Panc1 (cell line): ENCODE results near the gene OSCAR. TPM values are rescaled to one million over a fixed set of nuclear protein-coding genes. Genes with fewer than 3 reads are reported as not detected.

Source experiments
- ATAC-seq: fragments of 200-7000 bp; cut with Tn5 transposase; 2 replicates; pipeline ENCODE4 v1.9.1; 2020; ENCODE audit warnings: mild to moderate bottlenecking, moderate library complexity
- BruUV-seq: library from RNA; stranded (reverse); fragments of 400-500 nt; replicated peaks from 2 replicates; lab custom pipeline; 2021; lab: Mats Ljungman, UMichigan
- CTCF ChIA-PET: fragments of 300-600 bp; sonication (Branson Sonifier 250); formaldehyde crosslinking; loops from one replicate; lab custom pipeline; 2022; ENCODE audit warnings: antibody characterized with exemption; lab: Charles Lee
- POLR2A ChIA-PET: fragments of 300-600 bp; sonication (Branson Sonifier 250); formaldehyde crosslinking; loops from one replicate; lab custom pipeline; 2022; ENCODE audit warnings: antibody characterized with exemption; lab: Charles Lee
- DNase-seq: peaks from one replicate; pipeline ENCODE4 v3.0.0-alpha.2; 2010; ENCODE audit warnings: low read depth, low spot score
- H3K27ac ChIP-seq: 2 replicates; pipeline ENCODE4 v1.5.1; 2011; ENCODE audit warnings: mild to moderate bottlenecking, low read length, inconsistent platforms
- H3K27me3 ChIP-seq: fragments of 200-500 bp; sonication (Bioruptor generic); 2 replicates; pipeline ENCODE4 v1.6.0; 2014; ENCODE audit warnings: low read length, inconsistent platforms; ENCODE audit not compliant: control insufficient read depth, insufficient read depth
- H3K36me3 ChIP-seq: fragments of 200-500 bp; sonication (Bioruptor generic); 2 replicates; pipeline ENCODE4 v1.5.1; 2014; ENCODE audit warnings: inconsistent platforms, mild to moderate bottlenecking, low read length, moderate library complexity; ENCODE audit not compliant: control insufficient read depth, insufficient read depth
- H3K4me1 ChIP-seq: 2 replicates; pipeline ENCODE4 v1.5.1; 2011; ENCODE audit warnings: inconsistent platforms, mild to moderate bottlenecking, low read length, moderate library complexity; ENCODE audit not compliant: control insufficient read depth, insufficient read depth
- H3K4me3 ChIP-seq, 2 experiments: 2 replicates each; pipeline ENCODE4 v1.5.1; 2011 to 2012; ENCODE audit warnings: low read depth in 2 of 2, low read length in 2 of 2, mild to moderate bottlenecking in 2 of 2, inconsistent platforms in 1 of 2, moderate library complexity in 1 of 2
- H3K9me3 ChIP-seq: fragments of 200-500 bp; sonication (Bioruptor generic); 2 replicates; pipeline ENCODE4 v1.5.1; 2014; ENCODE audit warnings: low read depth, mild to moderate bottlenecking, inconsistent platforms, low read length, moderate library complexity; ENCODE audit not compliant: control insufficient read depth, insufficient read depth
- POLR2AphosphoS5 ChIP-seq: IDR thresholded peaks from 2 replicates; pipeline ENCODE4 v1.6.1; 2012; ENCODE audit warnings: mild to moderate bottlenecking, low read depth, low read length, moderate library complexity
- SIN3A ChIP-seq: IDR thresholded peaks from 2 replicates; pipeline ENCODE4 v1.6.1; 2012; ENCODE audit warnings: low read depth, mild to moderate bottlenecking, low read length, moderate library complexity, borderline replicate concordance; ENCODE audit not compliant: insufficient read depth
- TCF7L2 ChIP-seq: IDR thresholded peaks from 2 replicates; pipeline ENCODE4 v1.6.1; 2011; ENCODE audit warnings: mild to moderate bottlenecking, low read depth, low read length, inconsistent platforms
- in situ Hi-C: cut with HindIII; loops from 2 replicates; pipeline ENCODE4 v1.10.0; 2016; ENCODE audit warnings: low sequenced_read_pairs, low pct_unique_long_range_greater_than_20kb
- intact Hi-C: fragments of 100-400 bp; cut with micrococcal nuclease; formaldehyde crosslinking; loops from one replicate; pipeline ENCODE4 v1.10.0; 2022; ENCODE audit not compliant: unreplicated experiment
- total RNA-seq: library from RNA; stranded (reverse); gene quantifications from one replicate; pipeline ENCODE4 v1.2.1, GENCODE V29; 2021; ENCODE audit not compliant: unreplicated experiment
- TF ChIP-seq, protein P1 (sequence below), 2 experiments: IDR thresholded peaks; 2 replicates each; pipeline ENCODE4 v1.6.1; 2011 to 2012; ENCODE audit warnings: low read depth in 2 of 2, control low read depth in 1 of 2, low read length in 1 of 2, mild to moderate bottlenecking in 1 of 2, moderate library complexity in 1 of 2; ENCODE audit not compliant: insufficient read depth in 1 of 2
- TF ChIP-seq, protein P2 (sequence below): fragments of 450-650 bp; IDR thresholded peaks from 2 replicates; pipeline ENCODE4 v1.5.1; 2017; ENCODE audit warnings: mild to moderate bottlenecking

The OSCAR gene
- total RNA-seq, 1 experiment from 2014 or later: 6.8 TPM

DNA sequence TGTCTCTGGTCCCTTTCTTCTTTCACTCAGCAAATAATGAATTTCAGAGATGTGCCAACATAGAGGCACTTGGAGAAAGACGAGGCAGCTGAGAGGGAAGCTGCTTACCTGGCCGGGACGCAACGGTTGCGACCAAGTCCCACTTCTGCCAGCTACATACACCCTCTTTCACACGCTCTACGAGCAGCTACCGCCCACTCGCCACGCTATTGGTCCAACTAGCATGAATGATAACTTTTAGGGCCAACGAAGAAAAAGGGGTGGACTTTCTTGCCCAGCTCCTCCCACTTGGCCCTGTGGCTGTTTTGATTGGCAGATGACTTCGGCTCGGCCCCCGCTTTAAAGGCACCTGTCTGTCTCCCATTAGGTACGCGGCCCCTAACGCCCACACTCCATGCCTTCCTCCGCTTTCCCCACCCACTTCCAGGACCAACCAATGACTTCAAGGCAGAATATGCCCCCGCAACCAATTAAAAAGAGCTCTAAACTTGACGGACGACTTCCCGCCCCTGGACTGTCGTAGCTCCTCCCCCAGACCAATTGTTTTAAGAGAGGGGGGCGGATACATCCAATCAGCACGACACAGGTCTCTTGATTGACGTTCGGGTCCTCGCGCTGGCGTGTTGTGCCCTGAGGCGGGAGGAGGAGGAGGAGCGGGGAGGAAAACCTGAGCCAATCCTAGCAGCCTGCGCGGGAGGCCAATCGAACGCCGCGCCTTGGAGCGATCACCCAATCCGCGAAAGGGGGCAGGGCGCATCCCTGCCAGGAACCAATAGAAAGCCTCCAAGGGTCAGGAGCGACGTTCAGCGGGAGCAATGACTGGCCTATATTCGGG lies 36.5 kb upstream of the OSCAR start:
- DNase-seq (peak; percentile 100), ATAC-seq (peak; percentile 90)
- intact Hi-C loops (no loop called here), in situ Hi-C loops (no loop called here)
- no peaks in the 10 kb centered on the region for H3K27me3 ChIP-seq
- H3K4me1 ChIP-seq: peaks cover 30% of the 10 kb centered on the region
- POLR2A ChIA-PET: interaction anchor here (0.5 to 1.2 kb wide), 8 partner anchors 14 to 39 kb away, joined by 3 to 9 read pairs (median 3); partner anchors contain the start of genes LENG1, PRPF31 and TFPT
- BruUV-seq: no TSS peak
- CTCF ChIA-PET: interaction anchor here (0.7 to 1.8 kb wide), 2 partner anchors 20 to 344 kb away, joined by 4 to 5 read pairs; no protein-coding TSS in a partner anchor
- H3K36me3 ChIP-seq: peaks cover 4% of the 10 kb centered on the region
- peak overlapping the region; percentile 95 for H3K27ac ChIP-seq
- TF ChIP-seq SIN3A (0 out of 2 replicates have a peak, but pooled peaks have one; percentile 80), POLR2AphosphoS5 (peak; percentile 86), TCF7L2 (peak; percentile 33; the same call in 1 of the 2 replicates)
- TF ChIP-seq, protein P1, sequence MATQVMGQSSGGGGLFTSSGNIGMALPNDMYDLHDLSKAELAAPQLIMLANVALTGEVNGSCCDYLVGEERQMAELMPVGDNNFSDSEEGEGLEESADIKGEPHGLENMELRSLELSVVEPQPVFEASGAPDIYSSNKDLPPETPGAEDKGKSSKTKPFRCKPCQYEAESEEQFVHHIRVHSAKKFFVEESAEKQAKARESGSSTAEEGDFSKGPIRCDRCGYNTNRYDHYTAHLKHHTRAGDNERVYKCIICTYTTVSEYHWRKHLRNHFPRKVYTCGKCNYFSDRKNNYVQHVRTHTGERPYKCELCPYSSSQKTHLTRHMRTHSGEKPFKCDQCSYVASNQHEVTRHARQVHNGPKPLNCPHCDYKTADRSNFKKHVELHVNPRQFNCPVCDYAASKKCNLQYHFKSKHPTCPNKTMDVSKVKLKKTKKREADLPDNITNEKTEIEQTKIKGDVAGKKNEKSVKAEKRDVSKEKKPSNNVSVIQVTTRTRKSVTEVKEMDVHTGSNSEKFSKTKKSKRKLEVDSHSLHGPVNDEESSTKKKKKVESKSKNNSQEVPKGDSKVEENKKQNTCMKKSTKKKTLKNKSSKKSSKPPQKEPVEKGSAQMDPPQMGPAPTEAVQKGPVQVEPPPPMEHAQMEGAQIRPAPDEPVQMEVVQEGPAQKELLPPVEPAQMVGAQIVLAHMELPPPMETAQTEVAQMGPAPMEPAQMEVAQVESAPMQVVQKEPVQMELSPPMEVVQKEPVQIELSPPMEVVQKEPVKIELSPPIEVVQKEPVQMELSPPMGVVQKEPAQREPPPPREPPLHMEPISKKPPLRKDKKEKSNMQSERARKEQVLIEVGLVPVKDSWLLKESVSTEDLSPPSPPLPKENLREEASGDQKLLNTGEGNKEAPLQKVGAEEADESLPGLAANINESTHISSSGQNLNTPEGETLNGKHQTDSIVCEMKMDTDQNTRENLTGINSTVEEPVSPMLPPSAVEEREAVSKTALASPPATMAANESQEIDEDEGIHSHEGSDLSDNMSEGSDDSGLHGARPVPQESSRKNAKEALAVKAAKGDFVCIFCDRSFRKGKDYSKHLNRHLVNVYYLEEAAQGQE (IDR thresholded peaks at IDR 0.05; ENCODE audit: insufficient read depth in 1 of 2, low read depth in 2 of 2, low read length in 1 of 2): no peak
- TF ChIP-seq, protein P2, sequence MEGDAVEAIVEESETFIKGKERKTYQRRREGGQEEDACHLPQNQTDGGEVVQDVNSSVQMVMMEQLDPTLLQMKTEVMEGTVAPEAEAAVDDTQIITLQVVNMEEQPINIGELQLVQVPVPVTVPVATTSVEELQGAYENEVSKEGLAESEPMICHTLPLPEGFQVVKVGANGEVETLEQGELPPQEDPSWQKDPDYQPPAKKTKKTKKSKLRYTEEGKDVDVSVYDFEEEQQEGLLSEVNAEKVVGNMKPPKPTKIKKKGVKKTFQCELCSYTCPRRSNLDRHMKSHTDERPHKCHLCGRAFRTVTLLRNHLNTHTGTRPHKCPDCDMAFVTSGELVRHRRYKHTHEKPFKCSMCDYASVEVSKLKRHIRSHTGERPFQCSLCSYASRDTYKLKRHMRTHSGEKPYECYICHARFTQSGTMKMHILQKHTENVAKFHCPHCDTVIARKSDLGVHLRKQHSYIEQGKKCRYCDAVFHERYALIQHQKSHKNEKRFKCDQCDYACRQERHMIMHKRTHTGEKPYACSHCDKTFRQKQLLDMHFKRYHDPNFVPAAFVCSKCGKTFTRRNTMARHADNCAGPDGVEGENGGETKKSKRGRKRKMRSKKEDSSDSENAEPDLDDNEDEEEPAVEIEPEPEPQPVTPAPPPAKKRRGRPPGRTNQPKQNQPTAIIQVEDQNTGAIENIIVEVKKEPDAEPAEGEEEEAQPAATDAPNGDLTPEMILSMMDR: no peak
- H3K4me3 ChIP-seq: peak overlapping the region; percentile 68 to 97
- no peaks in the 10 kb centered on the region for H3K9me3 ChIP-seq

DNA sequence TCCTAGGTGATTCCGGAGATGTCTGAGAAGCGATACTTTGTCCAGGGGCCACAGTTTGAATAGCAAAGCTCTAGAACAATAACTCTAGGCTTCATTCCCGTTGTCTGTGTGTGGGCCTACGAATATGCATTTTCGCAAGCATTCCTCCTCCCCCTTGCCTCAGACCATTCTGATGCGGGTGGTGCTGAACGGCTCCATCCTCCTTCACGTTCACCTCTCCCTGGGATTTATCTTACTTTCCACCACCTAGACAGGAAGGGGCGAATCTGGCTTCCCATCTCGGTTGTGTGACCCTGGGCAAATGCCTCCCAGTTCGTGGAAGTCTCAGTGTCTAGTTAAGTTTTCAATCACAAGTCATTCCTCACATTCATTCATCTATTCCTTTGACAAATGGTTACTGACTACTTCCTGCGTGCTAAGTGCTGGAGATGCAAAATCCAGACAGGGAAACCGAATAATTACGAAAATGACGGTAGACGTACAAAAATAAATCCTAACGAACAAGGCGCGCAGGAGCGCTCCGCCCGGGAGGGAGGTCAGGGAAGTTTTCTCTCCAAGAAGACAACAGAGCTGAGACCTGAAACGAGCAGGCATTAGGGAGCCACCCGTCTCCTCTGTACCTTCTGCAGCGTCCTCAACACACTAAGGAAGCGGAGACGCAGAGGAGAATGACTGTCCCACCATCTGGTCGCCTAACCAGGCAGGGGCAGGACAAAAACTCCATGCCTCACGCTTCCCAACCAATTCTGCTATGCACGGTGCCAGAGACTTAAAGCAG lies 35.7 kb upstream of the OSCAR start:
- in situ Hi-C loops: no loop called here
- TF ChIP-seq TCF7L2: no peak
- TF ChIP-seq, protein P2: no peak
- POLR2A ChIA-PET: interaction anchor here (0.5 to 1.2 kb wide), 4 partner anchors 21 to 28 kb away, joined by 3 to 9 read pairs (median 6); partner anchors contain the start of genes LENG1, PRPF31 and TFPT
- Histone ChIP-seq H3K9me3 (no peaks in the 10 kb centered on the region), H3K27me3 (no peaks in the 10 kb centered on the region), H3K4me3 (peak overlapping the region; percentile 68 to 97), H3K36me3 (peaks cover 2% of the 10 kb centered on the region), H3K4me1 (peaks cover 27% of the 10 kb centered on the region), H3K27ac (peak overlapping the region; percentile 95)
- ATAC-seq (peak; percentile 3; the same call in 1 of the 2 replicates), DNase-seq (no peak)
- intact Hi-C loops: no loop called here
- CTCF ChIA-PET: no interaction called here
- BruUV-seq: TSS peak; percentile 98
